SK-N-SH (cell line): ENCODE data around the gene ZSCAN21. TPM values are rescaled to one million over a fixed set of nuclear protein-coding genes. Genes with fewer than 3 reads are reported as not detected.
A peak's percentile ranks its signal among the peaks of the same experiment; 100 is the strongest.

Experiments used
- CTCF ChIA-PET: fragments of 300-600, 350-600 bp; formaldehyde crosslinking; extraction: SDS; loops from one replicate; lab custom pipeline; 2021; lab: Yijun Ruan, JAX
- POLR2A ChIA-PET: fragments of 350-600 bp; sonication (Branson Sonifier 250); formaldehyde crosslinking; extraction: SDS; loops from one replicate; lab custom pipeline; 2020; ENCODE audit warnings: antibody characterized with exemption, inconsistent platforms; lab: Yijun Ruan, JAX
- DNase-seq: peaks from one replicate; pipeline ENCODE4 v3.0.0; 2012
- H2AFZ ChIP-seq: fragments of 200-600 bp; sonication (generic); 2 replicates; pipeline ENCODE4 v1.8.1; 2016; ENCODE audit warnings: antibody characterized with exemption, mild to moderate bottlenecking, low read depth
- H3F3A ChIP-seq: fragments of 200-600 bp; sonication (generic); replicated peaks from 2 replicates; pipeline ENCODE3; 2016; ENCODE audit warnings: antibody characterized with exemption, mild to moderate bottlenecking; ENCODE audit not compliant: insufficient read depth
- H3K27ac ChIP-seq, 2 experiments: fragments of 200-500 bp in 1 of 2; fragments of 200-600 bp in 1 of 2; sonication (Bioruptor generic) in 1 of 2; sonication (generic), shearing (Covaris generic) in 1 of 2; 2 replicates each; pipeline versions ENCODE4 v1.5.1 to v1.6.1; 2014 to 2016; ENCODE audit warnings: low read depth in 2 of 2, inconsistent platforms in 1 of 2, low read length in 1 of 2, mild to moderate bottlenecking in 1 of 2, mixed read lengths in 1 of 2
- H3K27me3 ChIP-seq: fragments of 200-600 bp; sonication (generic), shearing (Covaris generic); 2 replicates; pipeline ENCODE4 v1.6.1; 2016; ENCODE audit warnings: mixed run types; ENCODE audit not compliant: insufficient read depth
- H3K36me3 ChIP-seq, 2 experiments: fragments of 200-500 bp in 1 of 2; fragments of 200-600 bp in 1 of 2; sonication (Bioruptor generic) in 1 of 2; sonication (generic) in 1 of 2; replicated peaks in 1 of 2; 2 replicates each; pipeline versions ENCODE3 to v1.5.1; 2014 to 2016; ENCODE audit warnings: low read length in 1 of 2, mild to moderate bottlenecking in 1 of 2; ENCODE audit not compliant: insufficient read depth in 2 of 2, control insufficient read depth in 1 of 2
- H3K4me1 ChIP-seq, 2 experiments: fragments of 200-500 bp in 1 of 2; fragments of 200-600 bp in 1 of 2; sonication (Bioruptor generic) in 1 of 2; sonication (generic), shearing (Covaris generic) in 1 of 2; 2 replicates each; pipeline versions ENCODE4 v1.5.1 to v1.6.1; 2014 to 2016; ENCODE audit warnings: low read depth in 1 of 2, low read length in 1 of 2, mixed run types in 1 of 2; ENCODE audit not compliant: insufficient read depth in 2 of 2, control insufficient read depth in 1 of 2
- H3K4me2 ChIP-seq: fragments of 200-600 bp; sonication (generic), shearing (Covaris generic); 2 replicates; pipeline ENCODE4 v1.6.1; 2017; ENCODE audit warnings: mixed run types
- H3K4me3 ChIP-seq, 2 experiments: fragments of 200-500 bp in 1 of 2; fragments of 200-600 bp in 1 of 2; sonication (Bioruptor generic) in 1 of 2; sonication (generic), shearing (Covaris generic) in 1 of 2; 2 replicates each; pipeline versions ENCODE4 v1.5.1 to v1.8.1; 2014 to 2016; ENCODE audit warnings: low read depth in 2 of 2, inconsistent platforms in 1 of 2, low read length in 1 of 2, mild to moderate bottlenecking in 1 of 2, mixed read lengths in 1 of 2, moderate library complexity in 1 of 2
- H3K79me2 ChIP-seq: fragments of 200-600 bp; sonication (generic); 2 replicates; pipeline ENCODE4 v1.8.1; 2017; ENCODE audit warnings: mild to moderate bottlenecking; ENCODE audit not compliant: insufficient read depth
- H3K9ac ChIP-seq: fragments of 200-600 bp; sonication (generic); 2 replicates; pipeline ENCODE4 v1.6.1; 2017; ENCODE audit warnings: mixed run types
- H3K9me2 ChIP-seq: fragments of 200-600 bp; sonication (generic); 2 replicates; pipeline ENCODE4 v1.6.1; 2017; ENCODE audit warnings: mixed run types
- H3K9me3 ChIP-seq: fragments of 200-600 bp; sonication (generic); 2 replicates; pipeline ENCODE4 v1.6.1; 2017; ENCODE audit warnings: mixed run types, mild to moderate bottlenecking, moderate library complexity
- H4K20me1 ChIP-seq: fragments of 200-600 bp; sonication (generic); 2 replicates; pipeline ENCODE4 v1.6.1; 2017; ENCODE audit warnings: mild to moderate bottlenecking, mixed run types; ENCODE audit not compliant: insufficient read depth
- CHD2 ChIP-seq: fragments of 150-350 bp; IDR thresholded peaks from 2 replicates; pipeline ENCODE4 v1.6.1; 2018; ENCODE audit warnings: low read length; ENCODE audit not compliant: partially characterized antibody
- CTCF ChIP-seq: fragments of 200-600 bp; sonication (generic); IDR thresholded peaks from 2 replicates; pipeline ENCODE4 v1.6.1; 2017; ENCODE audit warnings: antibody characterized with exemption, mild to moderate bottlenecking, moderate library complexity
- ELF1 ChIP-seq: IDR thresholded peaks from 2 replicates; pipeline ENCODE4 v1.4.0; 2012
- EP300 ChIP-seq, 2 experiments: IDR thresholded peaks; 2 replicates each; pipeline versions ENCODE4 v1.4.0 to v1.6.1; 2012; ENCODE audit warnings: borderline replicate concordance in 1 of 2, low read depth in 1 of 2, low read length in 1 of 2
- EZH2phosphoT487 ChIP-seq: fragments of 200-600 bp; sonication (generic); IDR thresholded peaks from 2 replicates; pipeline ENCODE4 v1.6.1; 2017; ENCODE audit warnings: low read depth, mixed run types, mild to moderate bottlenecking, antibody characterized with exemption, moderate library complexity, borderline replicate concordance
- FOXJ3 ChIP-seq: sonication (generic); formaldehyde crosslinking; IDR thresholded peaks from 2 replicates; pipeline ENCODE4 v1.5.1; 2020; ENCODE audit warnings: mild to moderate bottlenecking, missing genetic modification reagents
- FOXM1 ChIP-seq: IDR thresholded peaks from 2 replicates; pipeline ENCODE4 v1.4.0; 2012; ENCODE audit warnings: low read depth, mild to moderate bottlenecking
- GABPA ChIP-seq: IDR thresholded peaks from 2 replicates; pipeline ENCODE4 v1.4.0; 2012; ENCODE audit warnings: low read depth, mild to moderate bottlenecking
- GATA2 ChIP-seq: sonication (generic); formaldehyde crosslinking; IDR thresholded peaks from 2 replicates; pipeline ENCODE4 v1.5.0; 2020; ENCODE audit warnings: mild to moderate bottlenecking, missing genetic modification reagents
- IRF3 ChIP-seq: fragments of 150-350 bp; IDR thresholded peaks from 2 replicates; pipeline ENCODE4 v1.6.1; 2016; ENCODE audit warnings: mild to moderate bottlenecking, low read depth, low read length
- JUND ChIP-seq: IDR thresholded peaks from 2 replicates; pipeline ENCODE4 v1.4.0; 2012
- MAX ChIP-seq: IDR thresholded peaks from 2 replicates; pipeline ENCODE4 v1.4.0; 2012; ENCODE audit warnings: low read depth
- MEF2A ChIP-seq: IDR thresholded peaks from 2 replicates; pipeline ENCODE4 v1.4.0; 2012; ENCODE audit warnings: low read depth, borderline replicate concordance
- MXI1 ChIP-seq: IDR thresholded peaks from 2 replicates; pipeline ENCODE4 v1.6.1; 2012; ENCODE audit warnings: mild to moderate bottlenecking, low read depth, low read length, improper control_type of control experiment
- NFIC ChIP-seq: IDR thresholded peaks from 2 replicates; pipeline ENCODE4 v1.4.0; 2012; ENCODE audit warnings: borderline replicate concordance
- NRF1 ChIP-seq: IDR thresholded peaks from 2 replicates; pipeline ENCODE4 v1.6.1; 2012; ENCODE audit warnings: low read depth, mild to moderate bottlenecking, low read length
- PBX3 ChIP-seq: IDR thresholded peaks from 2 replicates; pipeline ENCODE4; 2012
- RCOR1 ChIP-seq: fragments of 150-350 bp; IDR thresholded peaks from 2 replicates; pipeline ENCODE4 v1.6.1; 2017; ENCODE audit warnings: antibody characterized with exemption, low read length
- RFX5 ChIP-seq: IDR thresholded peaks from 2 replicates; pipeline ENCODE4 v1.6.1; 2012; ENCODE audit warnings: mild to moderate bottlenecking, improper control_type of control experiment, low read length
- RXRA ChIP-seq: IDR thresholded peaks from 2 replicates; pipeline ENCODE4 v1.4.0; 2012; ENCODE audit warnings: low read depth, mild to moderate bottlenecking, borderline replicate concordance
- SIN3A ChIP-seq: IDR thresholded peaks from 2 replicates; pipeline ENCODE4 v1.6.1; 2012; ENCODE audit warnings: low read depth, mild to moderate bottlenecking, low read length, moderate library complexity, borderline replicate concordance
- TAF1 ChIP-seq: IDR thresholded peaks from 2 replicates; pipeline ENCODE4 v1.6.1; 2012; ENCODE audit warnings: low read depth, mild to moderate bottlenecking, low read length, moderate library complexity, borderline replicate concordance
- TCF12 ChIP-seq: IDR thresholded peaks from 2 replicates; pipeline ENCODE4 v1.4.0; 2012
- USF1 ChIP-seq: IDR thresholded peaks from 2 replicates; pipeline ENCODE4 v1.4.0; 2012; ENCODE audit warnings: low read depth, borderline replicate concordance
- YY1 ChIP-seq: IDR thresholded peaks from 2 replicates; pipeline ENCODE4 v1.4.0; 2012; ENCODE audit warnings: low read depth, mild to moderate bottlenecking
- WGBS: methylation state at CpG from one replicate; pipeline ENCODE4 v1.1.6; 2017; ENCODE audit warnings: low lambda C conversion rate; 5-methylcytosine and 5-hydroxymethylcytosine counted together
- polyA plus RNA-seq, 3 experiments: library from polyadenylated mRNA; depleted of rRNA; stranded (reverse); fragments of >200 nt; gene quantifications; 2 replicates each; pipeline ENCODE4 v1.2.3, GENCODE V29; 2012

The ZSCAN21 gene
- polyA plus RNA-seq, 1 of the 3 experiments (the other 2 are of a cell fraction), result 17.5 TPM

- peaks cover 44 to 49% of the 10 kb centered on the region in 2 experiments for H3K36me3 ChIP-seq
- H4K20me1 ChIP-seq, result peaks cover 7% of the 10 kb centered on the region
- POLR2A ChIA-PET, result interaction anchor here (0.6 to 4.2 kb wide), 19 partner anchors 10 to 1117 kb away, joined by 3 to 98 read pairs (median 12); partner anchors contain the start of genes CNPY4, COPS6, GPC2 and LAMTOR4
- WGBS, result 1% methylated on average over 52 of the region's 61 CpGs
- no peaks in the 10 kb centered on the region for H3K27me3 ChIP-seq
- peak; percentile 96 for DNase-seq
- H3K79me2 ChIP-seq, result peaks cover 70% of the 10 kb centered on the region
- H3K9ac ChIP-seq, result peak overlapping the region; percentile 98
- no peaks in the 10 kb centered on the region for H3K9me3 ChIP-seq
- H2AFZ ChIP-seq, result no peak overlapping the region; the same call in 1 of the 2 replicates
- peak overlapping the region; percentile 100 for H3K4me2 ChIP-seq
- peaks cover 40% of the 10 kb centered on the region for H3F3A ChIP-seq
- H3K4me1 ChIP-seq, result peaks cover 24 to 38% of the 10 kb centered on the region in 2 experiments
- CTCF ChIA-PET, result interaction anchor here (1.2 to 5.4 kb wide), 10 partner anchors 11 to 171 kb away, joined by 3 to 74 read pairs (median 5); partner anchors contain the start of genes CNPY4, GJC3, MBLAC1 and ZNF3
- H3K27ac ChIP-seq, result peak overlapping the region; percentile 86 to 95
- no peaks in the 10 kb centered on the region for H3K9me2 ChIP-seq
- peak overlapping the region; percentile 70 to 99 for H3K4me3 ChIP-seq
- TF ChIP-seq USF1 (peak; percentile 66), RCOR1 (no peak), EZH2phosphoT487 (no peak), MXI1 (peak; percentile 82), YY1 (peak; percentile 86), JUND (peak; percentile 45; the same call in 1 of the 2 replicates), RFX5 (peak; percentile 84), TAF1 (peak; percentile 72), RXRA (no peak; the same call in 1 of the 2 replicates), CHD2 (peak; percentile 98), GATA2 (CRISPR knock-in tag) (no peak), MAX (peak; percentile 100), MEF2A (peak; percentile 34; the same call in 1 of the 2 replicates), SIN3A (peak; percentile 99), GABPA (peak; percentile 92), IRF3 (peak; percentile 21; the same call in 1 of the 2 replicates), NFIC (peak; percentile 60), ELF1 (peak; percentile 95), NRF1 (no peak), CTCF (no peak), TCF12 (peak; percentile 65), FOXJ3 (CRISPR knock-in tag) (peak; percentile 98), PBX3 (peak; percentile 92), FOXM1 (0 out of 2 replicates have a peak, but pooled peaks have one; percentile 41), EP300 (IDR thresholded peaks at IDR 0.05; ENCODE audit: borderline replicate concordance in 1 of 2, low read depth in 1 of 2, low read length in 1 of 2) (peak in 1 of 2 experiments; percentile 73; a peak in 1 of 4 replicates)
Observed at GRCh38 chr7:100100420-100101015, 50.9 kb downstream of the ZSCAN21 start.
